ENCODE measurements around the gene NFYB.

Gene NFYB

DNA sequence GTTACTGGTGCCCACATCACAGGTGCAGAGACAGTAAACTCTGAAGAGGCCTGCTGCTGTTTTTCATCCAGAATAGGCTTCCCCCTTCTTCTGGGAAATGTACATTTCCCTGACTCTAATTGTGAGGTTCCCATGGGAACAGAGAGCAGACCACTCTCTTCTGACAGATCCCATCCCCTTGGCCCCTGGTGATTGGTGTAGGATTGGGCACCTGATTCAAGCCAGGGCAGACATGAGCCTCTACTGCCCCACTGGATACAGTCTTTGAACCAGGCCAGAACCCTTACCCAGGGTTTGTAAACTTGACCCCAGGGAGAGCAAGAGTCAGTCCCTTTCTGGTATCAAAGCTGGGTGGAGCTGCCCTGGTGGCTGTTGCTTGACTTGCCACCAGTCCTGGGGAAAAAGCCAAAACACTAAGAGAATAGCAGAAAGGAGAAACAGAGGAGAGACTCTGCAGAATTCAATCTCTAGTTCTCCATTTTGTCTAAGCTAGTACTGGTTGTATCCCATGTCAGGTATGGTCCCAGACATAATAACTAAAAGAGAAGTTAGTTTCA lies 14.8 kb upstream of the NFYB start:
- TF ChIP-seq TAF1 (IDR thresholded peaks at IDR 0.05; ENCODE audit: low read depth) (no peak), FOXM1 (IDR thresholded peaks at IDR 0.05; ENCODE audit: borderline replicate concordance, low read depth) (no peak), CEBPB (IDR thresholded peaks at IDR 0.05) (no peak), RAD21 (IDR thresholded peaks at IDR 0.05; ENCODE audit: low read depth) (no peak), TCF12 (IDR thresholded peaks at IDR 0.05; ENCODE audit: low read depth) (no peak), EP300 (IDR thresholded peaks at IDR 0.05; ENCODE audit: borderline replicate concordance) (no peak), CREB1 (IDR thresholded peaks at IDR 0.05; ENCODE audit: low read depth) (no peak), EGR1 (IDR thresholded peaks at IDR 0.05) (no peak), YY1 (IDR thresholded peaks at IDR 0.05; ENCODE audit: low read depth) (no peak), TEAD4 (IDR thresholded peaks at IDR 0.05) (no peak), ZBTB7A (IDR thresholded peaks at IDR 0.05; ENCODE audit: low read depth) (no peak), NFIC (IDR thresholded peaks at IDR 0.05) (no peak)
- TF ChIP-seq, protein P1, sequence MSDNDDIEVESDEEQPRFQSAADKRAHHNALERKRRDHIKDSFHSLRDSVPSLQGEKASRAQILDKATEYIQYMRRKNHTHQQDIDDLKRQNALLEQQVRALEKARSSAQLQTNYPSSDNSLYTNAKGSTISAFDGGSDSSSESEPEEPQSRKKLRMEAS (IDR thresholded peaks at IDR 0.05): no peak
- TF ChIP-seq, protein P2, sequence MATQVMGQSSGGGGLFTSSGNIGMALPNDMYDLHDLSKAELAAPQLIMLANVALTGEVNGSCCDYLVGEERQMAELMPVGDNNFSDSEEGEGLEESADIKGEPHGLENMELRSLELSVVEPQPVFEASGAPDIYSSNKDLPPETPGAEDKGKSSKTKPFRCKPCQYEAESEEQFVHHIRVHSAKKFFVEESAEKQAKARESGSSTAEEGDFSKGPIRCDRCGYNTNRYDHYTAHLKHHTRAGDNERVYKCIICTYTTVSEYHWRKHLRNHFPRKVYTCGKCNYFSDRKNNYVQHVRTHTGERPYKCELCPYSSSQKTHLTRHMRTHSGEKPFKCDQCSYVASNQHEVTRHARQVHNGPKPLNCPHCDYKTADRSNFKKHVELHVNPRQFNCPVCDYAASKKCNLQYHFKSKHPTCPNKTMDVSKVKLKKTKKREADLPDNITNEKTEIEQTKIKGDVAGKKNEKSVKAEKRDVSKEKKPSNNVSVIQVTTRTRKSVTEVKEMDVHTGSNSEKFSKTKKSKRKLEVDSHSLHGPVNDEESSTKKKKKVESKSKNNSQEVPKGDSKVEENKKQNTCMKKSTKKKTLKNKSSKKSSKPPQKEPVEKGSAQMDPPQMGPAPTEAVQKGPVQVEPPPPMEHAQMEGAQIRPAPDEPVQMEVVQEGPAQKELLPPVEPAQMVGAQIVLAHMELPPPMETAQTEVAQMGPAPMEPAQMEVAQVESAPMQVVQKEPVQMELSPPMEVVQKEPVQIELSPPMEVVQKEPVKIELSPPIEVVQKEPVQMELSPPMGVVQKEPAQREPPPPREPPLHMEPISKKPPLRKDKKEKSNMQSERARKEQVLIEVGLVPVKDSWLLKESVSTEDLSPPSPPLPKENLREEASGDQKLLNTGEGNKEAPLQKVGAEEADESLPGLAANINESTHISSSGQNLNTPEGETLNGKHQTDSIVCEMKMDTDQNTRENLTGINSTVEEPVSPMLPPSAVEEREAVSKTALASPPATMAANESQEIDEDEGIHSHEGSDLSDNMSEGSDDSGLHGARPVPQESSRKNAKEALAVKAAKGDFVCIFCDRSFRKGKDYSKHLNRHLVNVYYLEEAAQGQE (IDR thresholded peaks at IDR 0.05; ENCODE audit: low read depth): no peak
- TF ChIP-seq, protein P3, sequence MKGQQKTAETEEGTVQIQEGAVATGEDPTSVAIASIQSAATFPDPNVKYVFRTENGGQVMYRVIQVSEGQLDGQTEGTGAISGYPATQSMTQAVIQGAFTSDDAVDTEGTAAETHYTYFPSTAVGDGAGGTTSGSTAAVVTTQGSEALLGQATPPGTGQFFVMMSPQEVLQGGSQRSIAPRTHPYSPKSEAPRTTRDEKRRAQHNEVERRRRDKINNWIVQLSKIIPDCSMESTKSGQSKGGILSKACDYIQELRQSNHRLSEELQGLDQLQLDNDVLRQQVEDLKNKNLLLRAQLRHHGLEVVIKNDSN (IDR thresholded peaks at IDR 0.05): no peak

DNA sequence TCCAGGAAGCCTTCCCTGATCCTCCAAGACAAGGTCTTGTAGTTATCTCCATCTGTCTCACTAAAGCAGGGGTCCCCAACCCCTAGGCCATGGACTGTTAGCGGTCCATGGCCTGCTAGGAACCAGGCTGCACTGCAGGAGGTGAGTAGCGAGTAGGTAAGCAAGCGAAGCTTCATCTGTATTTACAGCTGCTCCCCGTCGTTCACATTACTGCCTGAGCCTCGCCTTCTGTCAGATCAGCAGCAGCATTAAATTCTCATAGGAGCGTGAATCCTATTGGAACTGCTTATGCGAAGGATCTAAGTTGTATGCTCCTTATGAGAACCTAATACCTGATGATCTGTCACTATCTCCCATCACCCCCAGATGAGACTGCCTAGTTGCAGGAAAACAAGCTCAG lies 12.4 kb upstream of the NFYB start:
- no peak for TF ChIP-seq NFIC (IDR thresholded peaks at IDR 0.05)
- TF ChIP-seq, protein P3 (IDR thresholded peaks at IDR 0.05): no peak

DNA sequence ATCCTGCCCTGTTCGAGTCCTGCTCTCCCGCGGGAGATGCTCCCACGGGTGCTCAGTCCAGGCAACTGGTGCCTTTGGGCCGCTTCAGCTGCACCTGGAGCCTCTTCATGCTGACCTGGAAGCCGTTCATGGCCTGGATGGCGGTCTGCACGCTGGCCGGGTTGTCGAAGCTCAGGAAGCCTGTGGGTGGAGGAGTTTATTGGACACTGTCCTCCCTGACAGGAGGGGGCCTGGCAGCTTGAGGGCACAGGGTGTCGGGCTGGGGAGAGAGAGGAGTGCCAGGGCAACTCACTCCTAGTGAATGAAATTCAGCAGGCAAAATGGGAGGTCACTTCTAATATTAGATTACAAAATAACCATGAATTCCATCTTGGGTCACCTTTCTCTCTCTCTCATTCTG lies 9.3 kb upstream of the NFYB start:
- TF ChIP-seq FOXM1 (IDR thresholded peaks at IDR 0.05; ENCODE audit: borderline replicate concordance, low read depth): no peak
- no peak for TF ChIP-seq YY1 (IDR thresholded peaks at IDR 0.05; ENCODE audit: low read depth)
- no peak for TF ChIP-seq TEAD4 (IDR thresholded peaks at IDR 0.05)
- no peak for TF ChIP-seq EGR1 (IDR thresholded peaks at IDR 0.05)
- TF ChIP-seq CREB1 (IDR thresholded peaks at IDR 0.05; ENCODE audit: low read depth): no peak
- TF ChIP-seq, protein P3 (IDR thresholded peaks at IDR 0.05): no peak
- no peak for TF ChIP-seq ZBTB7A (IDR thresholded peaks at IDR 0.05; ENCODE audit: low read depth)
- TF ChIP-seq EP300 (IDR thresholded peaks at IDR 0.05; ENCODE audit: borderline replicate concordance): no peak
- no peak for TF ChIP-seq RAD21 (IDR thresholded peaks at IDR 0.05; ENCODE audit: low read depth)
- TF ChIP-seq, protein P2 (IDR thresholded peaks at IDR 0.05; ENCODE audit: low read depth): no peak
- no peak for TF ChIP-seq CEBPB (IDR thresholded peaks at IDR 0.05)
- TF ChIP-seq NFIC (IDR thresholded peaks at IDR 0.05): no peak
- TF ChIP-seq, protein P1 (IDR thresholded peaks at IDR 0.05): no peak
- no peak for TF ChIP-seq TAF1 (IDR thresholded peaks at IDR 0.05; ENCODE audit: low read depth)
- no peak for TF ChIP-seq TCF12 (IDR thresholded peaks at IDR 0.05; ENCODE audit: low read depth)

DNA sequence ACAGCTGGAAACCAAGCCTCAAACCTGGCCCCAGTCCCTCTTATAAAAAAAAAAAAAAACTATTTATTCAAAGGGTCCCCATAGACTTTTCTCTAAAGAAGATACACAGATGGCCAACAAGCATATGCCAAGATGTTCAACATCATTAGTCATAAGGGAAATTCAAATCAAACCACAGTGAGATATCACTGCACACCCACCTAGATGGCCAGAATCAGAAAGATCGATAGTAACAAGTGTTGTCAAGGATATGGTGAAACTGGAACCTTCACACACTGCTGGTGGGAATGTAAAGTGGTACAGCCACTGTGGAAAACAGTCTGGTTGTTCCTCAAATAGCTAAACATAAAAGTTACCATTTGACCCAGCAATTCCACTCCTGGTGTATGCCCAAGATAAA lies 5.9 kb upstream of the NFYB start:
- TF ChIP-seq FOXM1 (IDR thresholded peaks at IDR 0.05; ENCODE audit: borderline replicate concordance, low read depth) (no peak), CEBPB (IDR thresholded peaks at IDR 0.05) (no peak), EGR1 (IDR thresholded peaks at IDR 0.05) (no peak), TEAD4 (IDR thresholded peaks at IDR 0.05) (no peak), TCF12 (IDR thresholded peaks at IDR 0.05; ENCODE audit: low read depth) (no peak), CREB1 (IDR thresholded peaks at IDR 0.05; ENCODE audit: low read depth) (no peak), NFIC (IDR thresholded peaks at IDR 0.05) (no peak), RAD21 (IDR thresholded peaks at IDR 0.05; ENCODE audit: low read depth) (no peak), TAF1 (IDR thresholded peaks at IDR 0.05; ENCODE audit: low read depth) (no peak)
- TF ChIP-seq, protein P1 (IDR thresholded peaks at IDR 0.05): no peak
- TF ChIP-seq, protein P2 (IDR thresholded peaks at IDR 0.05; ENCODE audit: low read depth): no peak
